ENCODE data around the gene PRSS33. TPM values are rescaled to one million over a fixed set of nuclear protein-coding genes. Genes with fewer than 3 reads are reported as not detected.

The PRSS33 gene
- total RNA-seq, 1 donor from 2014 or later: not detected

DNA sequence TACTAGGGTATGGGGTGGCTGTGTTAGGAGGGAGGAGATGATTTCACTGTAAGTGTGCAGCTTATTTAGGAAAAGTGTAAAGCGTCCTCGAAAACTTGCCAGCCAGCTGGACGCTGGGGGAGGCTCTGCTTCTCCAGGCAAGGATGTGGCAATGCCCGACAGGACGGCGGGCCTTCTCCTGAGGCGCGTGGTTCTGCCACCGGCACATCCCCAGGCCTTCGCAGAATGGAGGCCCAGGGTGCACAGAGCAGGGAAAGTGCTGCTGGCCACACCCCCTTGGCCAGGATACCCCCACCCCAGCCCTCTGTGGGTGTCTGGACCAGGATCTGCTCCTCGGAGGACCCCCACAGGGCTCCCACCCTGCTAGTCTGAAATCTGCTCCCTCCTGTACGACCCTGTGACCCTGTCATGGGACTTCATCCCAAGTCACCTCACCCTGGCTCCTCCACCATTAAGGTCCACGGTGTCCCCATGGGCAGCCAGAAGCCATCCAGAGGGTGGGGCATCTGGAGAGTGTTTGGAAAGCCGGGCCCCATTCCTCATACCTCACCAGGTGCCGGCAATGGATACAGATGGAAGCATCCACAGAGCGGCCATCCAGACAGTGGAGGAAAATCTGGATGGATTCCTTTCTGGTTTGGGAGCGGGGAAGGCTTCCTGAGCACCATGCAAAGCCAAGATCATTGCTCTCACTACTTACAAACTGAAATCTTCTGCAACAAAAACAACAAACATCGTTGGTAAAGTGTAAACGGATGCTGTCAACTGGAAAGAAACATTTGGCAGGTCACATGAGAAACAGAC lies 44.2 kb downstream of the PRSS33 start:
- Mint-ChIP-seq H3K36me3 (ENCODE audit: low read depth) (no peaks in the 10 kb centered on the region), H3K9me3 (no peaks in the 10 kb centered on the region), H3K4me1 (no peaks in the 10 kb centered on the region), H3K27ac (no peak overlapping the region), H3K4me3 (no peak overlapping the region), H3K27me3 (no peaks in the 10 kb centered on the region)
- DNase-seq: no peak
- POLR2A ChIA-PET: no interaction called here
- ATAC-seq (ENCODE audit: low read depth): no peak
- CTCF ChIA-PET: no interaction called here
- TF ChIP-seq, protein P1, sequence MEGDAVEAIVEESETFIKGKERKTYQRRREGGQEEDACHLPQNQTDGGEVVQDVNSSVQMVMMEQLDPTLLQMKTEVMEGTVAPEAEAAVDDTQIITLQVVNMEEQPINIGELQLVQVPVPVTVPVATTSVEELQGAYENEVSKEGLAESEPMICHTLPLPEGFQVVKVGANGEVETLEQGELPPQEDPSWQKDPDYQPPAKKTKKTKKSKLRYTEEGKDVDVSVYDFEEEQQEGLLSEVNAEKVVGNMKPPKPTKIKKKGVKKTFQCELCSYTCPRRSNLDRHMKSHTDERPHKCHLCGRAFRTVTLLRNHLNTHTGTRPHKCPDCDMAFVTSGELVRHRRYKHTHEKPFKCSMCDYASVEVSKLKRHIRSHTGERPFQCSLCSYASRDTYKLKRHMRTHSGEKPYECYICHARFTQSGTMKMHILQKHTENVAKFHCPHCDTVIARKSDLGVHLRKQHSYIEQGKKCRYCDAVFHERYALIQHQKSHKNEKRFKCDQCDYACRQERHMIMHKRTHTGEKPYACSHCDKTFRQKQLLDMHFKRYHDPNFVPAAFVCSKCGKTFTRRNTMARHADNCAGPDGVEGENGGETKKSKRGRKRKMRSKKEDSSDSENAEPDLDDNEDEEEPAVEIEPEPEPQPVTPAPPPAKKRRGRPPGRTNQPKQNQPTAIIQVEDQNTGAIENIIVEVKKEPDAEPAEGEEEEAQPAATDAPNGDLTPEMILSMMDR (IDR thresholded peaks at IDR 0.05): no peak
- intact Hi-C loops (cut with micrococcal nuclease): no loop called here

DNA sequence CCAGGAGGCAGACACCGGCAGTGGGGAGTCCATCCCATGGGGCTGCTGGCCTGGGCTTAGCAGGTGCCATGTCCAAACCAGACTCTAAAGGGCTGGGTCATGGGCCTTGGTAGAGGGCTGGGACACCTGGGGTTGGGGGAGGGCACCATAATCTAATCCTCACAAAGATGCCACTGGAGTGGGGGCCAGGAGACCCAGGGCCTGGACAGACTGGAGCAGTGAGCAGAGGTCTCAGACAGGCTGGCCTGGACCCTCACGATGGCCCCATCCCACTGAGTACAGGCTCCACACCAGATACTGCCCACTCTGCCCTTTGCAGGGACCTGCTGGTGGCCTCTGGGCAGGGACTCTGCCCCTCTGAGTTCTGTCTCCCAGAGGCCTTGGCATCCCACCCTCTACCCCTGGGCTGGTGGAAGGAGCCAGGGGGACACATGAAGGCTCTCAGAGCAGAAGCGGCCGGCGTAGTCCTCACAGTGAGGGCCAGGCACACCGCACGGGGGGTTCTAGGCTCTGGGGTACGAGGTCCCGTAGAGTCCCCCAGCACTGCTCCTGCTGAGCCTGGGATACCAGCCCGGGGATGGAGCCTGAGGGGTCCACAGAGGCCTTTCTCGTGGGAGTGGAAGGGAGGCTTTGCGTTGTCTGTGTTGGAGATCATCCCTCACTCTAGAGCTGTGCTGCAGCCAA lies 44.9 kb downstream of the PRSS33 start:
- H3K27ac Mint-ChIP-seq: no peak overlapping the region
- intact Hi-C loops (cut with micrococcal nuclease): no loop called here
- H3K27me3 Mint-ChIP-seq: no peaks in the 10 kb centered on the region
- ChIA-PET POLR2A (no interaction called here), CTCF (no interaction called here)
- no peaks in the 10 kb centered on the region for H3K9me3 Mint-ChIP-seq
- H3K4me3 Mint-ChIP-seq: no peak overlapping the region
- ATAC-seq (ENCODE audit: low read depth): no peak
- no peaks in the 10 kb centered on the region for H3K4me1 Mint-ChIP-seq
- no peaks in the 10 kb centered on the region for H3K36me3 Mint-ChIP-seq (ENCODE audit: low read depth)
- TF ChIP-seq, protein P1 (IDR thresholded peaks at IDR 0.05): no peak
- no peak for DNase-seq

DNA sequence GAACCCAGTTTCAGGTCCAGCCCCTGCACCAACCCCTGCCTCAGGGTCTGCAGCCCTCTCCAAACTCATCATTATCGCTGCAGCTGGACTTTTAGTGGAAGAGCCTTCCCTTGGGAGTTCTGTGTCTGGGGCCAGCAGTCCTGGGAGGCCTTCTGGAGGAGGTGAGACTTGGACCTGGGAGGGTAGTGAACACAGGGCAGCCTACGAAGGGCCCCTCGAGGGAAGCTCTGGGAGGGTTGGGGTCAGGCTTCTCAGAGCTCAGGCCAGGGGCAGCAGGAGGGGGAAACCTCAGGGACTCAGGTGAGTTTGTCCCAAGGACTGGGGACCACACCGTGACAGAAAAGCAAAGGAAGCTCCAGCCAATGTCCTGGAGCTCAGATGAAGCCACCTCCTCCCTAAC lies 46.2 kb downstream of the PRSS33 start:
- intact Hi-C loops (cut with micrococcal nuclease): no loop called here
- H3K9me3 Mint-ChIP-seq: no peaks in the 10 kb centered on the region
- ChIA-PET POLR2A (interaction anchor here (0.7 kb wide), 1 partner anchor 531 kb away, joined by 3 read pairs; no protein-coding TSS in a partner anchor), CTCF (no interaction called here)
- TF ChIP-seq, protein P1 (IDR thresholded peaks at IDR 0.05): no peak
- DNase-seq: no peak
- H3K27me3 Mint-ChIP-seq: no peaks in the 10 kb centered on the region
- no peak for ATAC-seq (ENCODE audit: low read depth)
- no peaks in the 10 kb centered on the region for H3K36me3 Mint-ChIP-seq (ENCODE audit: low read depth)
- no peak overlapping the region for H3K4me3 Mint-ChIP-seq
- no peaks in the 10 kb centered on the region for H3K4me1 Mint-ChIP-seq
- H3K27ac Mint-ChIP-seq: no peak overlapping the region

DNA sequence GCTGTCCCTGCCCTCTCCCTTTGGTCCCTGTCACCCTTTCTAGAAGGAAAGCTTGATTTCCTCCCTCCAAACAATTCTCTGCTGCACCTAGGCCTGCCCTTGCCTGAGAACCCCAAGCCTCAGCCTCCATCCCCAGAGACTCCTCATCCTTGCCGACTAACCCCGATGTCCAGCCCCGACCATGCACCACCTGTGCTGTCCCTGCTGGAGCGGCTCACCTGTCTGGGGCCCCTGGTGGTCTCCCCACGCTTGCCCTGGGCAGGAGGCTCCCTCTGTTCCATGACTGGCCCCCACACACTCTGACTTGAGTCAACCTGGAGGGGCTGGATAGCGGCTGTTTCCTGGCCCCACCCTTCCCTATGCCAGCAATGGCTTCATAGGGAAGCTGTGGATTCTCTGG lies 46.9 kb downstream of the PRSS33 start:
- Mint-ChIP-seq H3K4me3 (no peak overlapping the region), H3K36me3 (ENCODE audit: low read depth) (no peaks in the 10 kb centered on the region), H3K9me3 (no peaks in the 10 kb centered on the region), H3K27ac (no peak overlapping the region), H3K27me3 (no peaks in the 10 kb centered on the region), H3K4me1 (no peaks in the 10 kb centered on the region)
- DNase-seq (no peak), ATAC-seq (ENCODE audit: low read depth) (no peak)
- intact Hi-C loops (cut with micrococcal nuclease): no loop called here
- CTCF ChIA-PET: no interaction called here
- TF ChIP-seq, protein P1 (IDR thresholded peaks at IDR 0.05): no peak
- POLR2A ChIA-PET: interaction anchor here (0.5 kb wide), 1 partner anchor 195 kb away, joined by 5 read pairs; no protein-coding TSS in a partner anchor

DNA sequence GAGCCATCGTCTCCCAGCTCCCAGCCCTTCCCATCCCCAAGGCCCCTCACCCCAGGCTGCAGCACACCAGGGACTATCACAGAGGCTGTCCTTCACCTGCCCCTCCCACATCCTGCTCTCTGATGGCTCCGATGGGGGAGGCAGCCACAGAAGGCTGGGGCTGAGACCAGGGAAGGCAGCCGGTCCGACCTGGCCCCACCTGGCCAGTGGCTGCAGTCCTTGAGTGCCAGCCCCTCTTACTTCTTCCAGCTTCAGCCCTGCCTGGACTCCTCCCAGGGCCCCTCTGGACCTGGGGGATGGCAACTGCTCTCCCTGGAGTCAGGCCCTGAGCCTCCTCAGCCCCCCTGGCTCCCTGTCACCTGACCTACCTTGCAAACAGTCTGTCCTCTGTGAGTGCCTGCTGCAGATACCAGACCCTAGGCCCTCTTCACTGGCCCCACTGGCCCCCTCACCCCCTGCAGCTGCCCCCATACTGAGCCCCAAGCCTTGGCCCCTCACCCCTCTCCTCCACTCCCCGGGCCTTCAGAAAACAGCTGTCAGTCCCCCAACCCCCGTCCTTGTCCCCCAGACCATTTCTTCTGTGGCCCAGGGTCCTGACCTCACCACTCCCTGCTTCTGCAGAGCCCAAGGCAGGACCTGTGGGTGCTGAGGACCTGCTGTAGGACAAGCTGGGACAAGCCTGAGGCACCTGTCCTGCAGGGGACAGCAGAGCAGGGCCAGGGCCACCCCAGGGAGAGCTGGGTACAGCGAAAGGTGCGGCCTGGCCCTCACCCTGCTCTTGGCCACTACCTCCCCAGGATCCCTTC lies 47.5 kb downstream of the PRSS33 start:
- H3K4me1 Mint-ChIP-seq: no peaks in the 10 kb centered on the region
- H3K4me3 Mint-ChIP-seq: no peak overlapping the region
- H3K27ac Mint-ChIP-seq: no peak overlapping the region
- no peaks in the 10 kb centered on the region for H3K9me3 Mint-ChIP-seq
- intact Hi-C loops (cut with micrococcal nuclease): no loop called here
- ChIA-PET POLR2A (interaction anchor here (0.5 kb wide), 1 partner anchor 195 kb away, joined by 5 read pairs; no protein-coding TSS in a partner anchor), CTCF (no interaction called here)
- ATAC-seq (ENCODE audit: low read depth) (no peak), DNase-seq (no peak)
- TF ChIP-seq, protein P1 (IDR thresholded peaks at IDR 0.05): no peak
- peaks cover 2% of the 10 kb centered on the region for H3K27me3 Mint-ChIP-seq
- no peaks in the 10 kb centered on the region for H3K36me3 Mint-ChIP-seq (ENCODE audit: low read depth)

Measured in activated B cell treated with CpG ODN at 0.5 μM for 24 hours (primary cell).